SK-N-SH (cell line): ENCODE data around the gene RBP5. TPM values are rescaled to one million over a fixed set of nuclear protein-coding genes. Genes with fewer than 3 reads are reported as not detected.

ENCODE experiments used
- CTCF ChIA-PET: fragments of 300-600, 350-600 bp; formaldehyde crosslinking; extraction: SDS; loops from one replicate; lab custom pipeline; 2021; lab: Yijun Ruan, JAX
- POLR2A ChIA-PET: fragments of 350-600 bp; sonication (Branson Sonifier 250); formaldehyde crosslinking; extraction: SDS; loops from one replicate; lab custom pipeline; 2020; ENCODE audit warnings: antibody characterized with exemption, inconsistent platforms; lab: Yijun Ruan, JAX
- DNase-seq: peaks from one replicate; pipeline ENCODE4 v3.0.0; 2012
- H2AFZ ChIP-seq: fragments of 200-600 bp; sonication (generic); 2 replicates; pipeline ENCODE4 v1.8.1; 2016; ENCODE audit warnings: antibody characterized with exemption, mild to moderate bottlenecking, low read depth
- H3F3A ChIP-seq: fragments of 200-600 bp; sonication (generic); replicated peaks from 2 replicates; pipeline ENCODE3; 2016; ENCODE audit warnings: antibody characterized with exemption, mild to moderate bottlenecking; ENCODE audit not compliant: insufficient read depth
- H3K27ac ChIP-seq, 2 experiments: fragments of 200-500 bp in 1 of 2; fragments of 200-600 bp in 1 of 2; sonication (Bioruptor generic) in 1 of 2; sonication (generic), shearing (Covaris generic) in 1 of 2; 2 replicates each; pipeline versions ENCODE4 v1.5.1 to v1.6.1; 2014 to 2016; ENCODE audit warnings: low read depth in 2 of 2, inconsistent platforms in 1 of 2, low read length in 1 of 2, mild to moderate bottlenecking in 1 of 2, mixed read lengths in 1 of 2
- H3K27me3 ChIP-seq: fragments of 200-600 bp; sonication (generic), shearing (Covaris generic); 2 replicates; pipeline ENCODE4 v1.6.1; 2016; ENCODE audit warnings: mixed run types; ENCODE audit not compliant: insufficient read depth
- H3K36me3 ChIP-seq, 2 experiments: fragments of 200-500 bp in 1 of 2; fragments of 200-600 bp in 1 of 2; sonication (Bioruptor generic) in 1 of 2; sonication (generic) in 1 of 2; replicated peaks in 1 of 2; 2 replicates each; pipeline versions ENCODE3 to v1.5.1; 2014 to 2016; ENCODE audit warnings: low read length in 1 of 2, mild to moderate bottlenecking in 1 of 2; ENCODE audit not compliant: insufficient read depth in 2 of 2, control insufficient read depth in 1 of 2
- H3K4me1 ChIP-seq, 2 experiments: fragments of 200-500 bp in 1 of 2; fragments of 200-600 bp in 1 of 2; sonication (Bioruptor generic) in 1 of 2; sonication (generic), shearing (Covaris generic) in 1 of 2; 2 replicates each; pipeline versions ENCODE4 v1.5.1 to v1.6.1; 2014 to 2016; ENCODE audit warnings: low read depth in 1 of 2, low read length in 1 of 2, mixed run types in 1 of 2; ENCODE audit not compliant: insufficient read depth in 2 of 2, control insufficient read depth in 1 of 2
- H3K4me2 ChIP-seq: fragments of 200-600 bp; sonication (generic), shearing (Covaris generic); 2 replicates; pipeline ENCODE4 v1.6.1; 2017; ENCODE audit warnings: mixed run types
- H3K4me3 ChIP-seq, 2 experiments: fragments of 200-500 bp in 1 of 2; fragments of 200-600 bp in 1 of 2; sonication (Bioruptor generic) in 1 of 2; sonication (generic), shearing (Covaris generic) in 1 of 2; 2 replicates each; pipeline versions ENCODE4 v1.5.1 to v1.8.1; 2014 to 2016; ENCODE audit warnings: low read depth in 2 of 2, inconsistent platforms in 1 of 2, low read length in 1 of 2, mild to moderate bottlenecking in 1 of 2, mixed read lengths in 1 of 2, moderate library complexity in 1 of 2
- H3K79me2 ChIP-seq: fragments of 200-600 bp; sonication (generic); 2 replicates; pipeline ENCODE4 v1.8.1; 2017; ENCODE audit warnings: mild to moderate bottlenecking; ENCODE audit not compliant: insufficient read depth
- H3K9ac ChIP-seq: fragments of 200-600 bp; sonication (generic); 2 replicates; pipeline ENCODE4 v1.6.1; 2017; ENCODE audit warnings: mixed run types
- H3K9me2 ChIP-seq: fragments of 200-600 bp; sonication (generic); 2 replicates; pipeline ENCODE4 v1.6.1; 2017; ENCODE audit warnings: mixed run types
- H3K9me3 ChIP-seq: fragments of 200-600 bp; sonication (generic); 2 replicates; pipeline ENCODE4 v1.6.1; 2017; ENCODE audit warnings: mixed run types, mild to moderate bottlenecking, moderate library complexity
- H4K20me1 ChIP-seq: fragments of 200-600 bp; sonication (generic); 2 replicates; pipeline ENCODE4 v1.6.1; 2017; ENCODE audit warnings: mild to moderate bottlenecking, mixed run types; ENCODE audit not compliant: insufficient read depth
- CHD2 ChIP-seq: fragments of 150-350 bp; IDR thresholded peaks from 2 replicates; pipeline ENCODE4 v1.6.1; 2018; ENCODE audit warnings: low read length; ENCODE audit not compliant: partially characterized antibody
- EP300 ChIP-seq, 2 experiments: IDR thresholded peaks; 2 replicates each; pipeline versions ENCODE4 v1.4.0 to v1.6.1; 2012; ENCODE audit warnings: borderline replicate concordance in 1 of 2, low read depth in 1 of 2, low read length in 1 of 2
- EZH2phosphoT487 ChIP-seq: fragments of 200-600 bp; sonication (generic); IDR thresholded peaks from 2 replicates; pipeline ENCODE4 v1.6.1; 2017; ENCODE audit warnings: low read depth, mixed run types, mild to moderate bottlenecking, antibody characterized with exemption, moderate library complexity, borderline replicate concordance
- FOXJ3 ChIP-seq: sonication (generic); formaldehyde crosslinking; IDR thresholded peaks from 2 replicates; pipeline ENCODE4 v1.5.1; 2020; ENCODE audit warnings: mild to moderate bottlenecking, missing genetic modification reagents
- GABPA ChIP-seq: IDR thresholded peaks from 2 replicates; pipeline ENCODE4 v1.4.0; 2012; ENCODE audit warnings: low read depth, mild to moderate bottlenecking
- MEF2A ChIP-seq: IDR thresholded peaks from 2 replicates; pipeline ENCODE4 v1.4.0; 2012; ENCODE audit warnings: low read depth, borderline replicate concordance
- POLR2AphosphoS5 ChIP-seq: IDR thresholded peaks from 2 replicates; pipeline ENCODE4 v1.6.1; 2012; ENCODE audit warnings: low read depth, low read length
- RCOR1 ChIP-seq: fragments of 150-350 bp; IDR thresholded peaks from 2 replicates; pipeline ENCODE4 v1.6.1; 2017; ENCODE audit warnings: antibody characterized with exemption, low read length
- SMC3 ChIP-seq: IDR thresholded peaks from 2 replicates; pipeline ENCODE4 v1.6.1; 2012; ENCODE audit warnings: low read depth, low read length, improper control_type of control experiment
- WGBS: methylation state at CpG from one replicate; pipeline ENCODE4 v1.1.6; 2017; ENCODE audit warnings: low lambda C conversion rate; 5-methylcytosine and 5-hydroxymethylcytosine counted together
- polyA plus RNA-seq, 3 experiments: library from polyadenylated mRNA; depleted of rRNA; stranded (reverse); fragments of >200 nt; gene quantifications; 2 replicates each; pipeline ENCODE4 v1.2.3, GENCODE V29; 2012
- TF ChIP-seq, protein P1 (sequence below): fragments of 150-350 bp; IDR thresholded peaks from 2 replicates; pipeline ENCODE4 v1.6.1; 2016; ENCODE audit warnings: mild to moderate bottlenecking, low read depth, low read length
- TF ChIP-seq, protein P2 (sequence below): fragments of 200-600 bp; sonication (generic); IDR thresholded peaks from 2 replicates; pipeline ENCODE4 v1.6.1; 2017; ENCODE audit warnings: antibody characterized with exemption, mild to moderate bottlenecking, moderate library complexity
- TF ChIP-seq, protein P3 (sequence below): fragments of 150-350 bp; IDR thresholded peaks from 2 replicates; pipeline ENCODE4 v1.6.1; 2017; ENCODE audit warnings: antibody characterized with exemption, low read length, low read depth, borderline replicate concordance

Gene RBP5
- polyA plus RNA-seq, 1 of the 3 experiments (the other 2 are of a cell fraction), result 0.12 TPM

DNA sequence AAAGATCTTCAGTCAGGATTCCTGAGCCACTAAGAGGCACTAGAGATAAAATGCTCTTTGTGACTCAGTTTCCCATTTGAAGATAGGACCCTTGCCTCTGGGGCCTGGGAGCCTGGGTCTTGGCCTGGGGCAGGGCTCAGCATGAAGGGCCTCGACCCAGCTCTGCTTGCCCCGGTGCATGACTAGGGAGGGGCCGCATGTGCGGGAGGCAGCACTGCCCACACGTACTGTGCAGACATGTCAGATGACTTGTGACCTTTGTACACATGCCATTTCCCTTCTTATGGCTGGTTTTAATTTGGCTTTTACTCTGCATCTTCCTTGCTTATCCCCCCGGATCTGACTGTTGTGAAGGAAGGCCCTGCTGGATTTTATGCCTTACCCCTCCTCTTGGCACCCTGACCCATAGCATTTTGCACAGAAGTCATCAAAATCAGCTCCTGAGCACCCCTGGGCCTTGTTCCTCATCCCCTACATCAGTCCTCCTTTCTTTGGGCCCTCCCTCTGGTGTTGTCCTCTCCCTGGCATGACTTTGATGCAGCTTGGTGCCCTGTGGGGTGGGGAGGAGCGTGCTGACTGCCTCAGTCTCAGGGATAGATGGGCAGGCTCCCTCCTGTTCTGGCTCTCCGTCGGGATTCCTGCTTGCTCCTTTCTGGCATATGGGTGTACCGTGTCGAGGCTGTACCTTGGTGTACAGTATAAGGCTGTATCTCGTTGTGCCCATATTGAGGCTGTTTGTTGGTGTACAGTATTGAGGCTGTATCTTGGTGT is 5.9 kb upstream of the RBP5 start:
- Histone ChIP-seq H4K20me1 (no peaks in the 10 kb centered on the region), H3K9me3 (no peaks in the 10 kb centered on the region), H3K4me3 (no peak overlapping the region), H3K9ac (no peak overlapping the region), H3K27me3 (no peaks in the 10 kb centered on the region), H3K4me1 (peaks cover 0 to 7% of the 10 kb centered on the region in 2 experiments; a peak in 1 of 4 replicates), H3F3A (no peaks in the 10 kb centered on the region), H2AFZ (no peak overlapping the region), H3K9me2 (no peaks in the 10 kb centered on the region), H3K27ac (no peak overlapping the region), H3K36me3 (peaks cover 0 to 15% of the 10 kb centered on the region in 2 experiments), H3K79me2 (no peaks in the 10 kb centered on the region), H3K4me2 (no peak overlapping the region)
- TF ChIP-seq RCOR1 (no peak), MEF2A (no peak), EP300 (IDR thresholded peaks at IDR 0.05; ENCODE audit: borderline replicate concordance in 1 of 2, low read depth in 1 of 2, low read length in 1 of 2) (no peak), GABPA (no peak), FOXJ3 (no peak), POLR2AphosphoS5 (no peak), CHD2 (no peak), EZH2phosphoT487 (no peak), SMC3 (no peak)
- TF ChIP-seq, protein P1, sequence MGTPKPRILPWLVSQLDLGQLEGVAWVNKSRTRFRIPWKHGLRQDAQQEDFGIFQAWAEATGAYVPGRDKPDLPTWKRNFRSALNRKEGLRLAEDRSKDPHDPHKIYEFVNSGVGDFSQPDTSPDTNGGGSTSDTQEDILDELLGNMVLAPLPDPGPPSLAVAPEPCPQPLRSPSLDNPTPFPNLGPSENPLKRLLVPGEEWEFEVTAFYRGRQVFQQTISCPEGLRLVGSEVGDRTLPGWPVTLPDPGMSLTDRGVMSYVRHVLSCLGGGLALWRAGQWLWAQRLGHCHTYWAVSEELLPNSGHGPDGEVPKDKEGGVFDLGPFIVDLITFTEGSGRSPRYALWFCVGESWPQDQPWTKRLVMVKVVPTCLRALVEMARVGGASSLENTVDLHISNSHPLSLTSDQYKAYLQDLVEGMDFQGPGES, result no peak
- TF ChIP-seq, protein P2, sequence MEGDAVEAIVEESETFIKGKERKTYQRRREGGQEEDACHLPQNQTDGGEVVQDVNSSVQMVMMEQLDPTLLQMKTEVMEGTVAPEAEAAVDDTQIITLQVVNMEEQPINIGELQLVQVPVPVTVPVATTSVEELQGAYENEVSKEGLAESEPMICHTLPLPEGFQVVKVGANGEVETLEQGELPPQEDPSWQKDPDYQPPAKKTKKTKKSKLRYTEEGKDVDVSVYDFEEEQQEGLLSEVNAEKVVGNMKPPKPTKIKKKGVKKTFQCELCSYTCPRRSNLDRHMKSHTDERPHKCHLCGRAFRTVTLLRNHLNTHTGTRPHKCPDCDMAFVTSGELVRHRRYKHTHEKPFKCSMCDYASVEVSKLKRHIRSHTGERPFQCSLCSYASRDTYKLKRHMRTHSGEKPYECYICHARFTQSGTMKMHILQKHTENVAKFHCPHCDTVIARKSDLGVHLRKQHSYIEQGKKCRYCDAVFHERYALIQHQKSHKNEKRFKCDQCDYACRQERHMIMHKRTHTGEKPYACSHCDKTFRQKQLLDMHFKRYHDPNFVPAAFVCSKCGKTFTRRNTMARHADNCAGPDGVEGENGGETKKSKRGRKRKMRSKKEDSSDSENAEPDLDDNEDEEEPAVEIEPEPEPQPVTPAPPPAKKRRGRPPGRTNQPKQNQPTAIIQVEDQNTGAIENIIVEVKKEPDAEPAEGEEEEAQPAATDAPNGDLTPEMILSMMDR, result no peak
- TF ChIP-seq, protein P3, sequence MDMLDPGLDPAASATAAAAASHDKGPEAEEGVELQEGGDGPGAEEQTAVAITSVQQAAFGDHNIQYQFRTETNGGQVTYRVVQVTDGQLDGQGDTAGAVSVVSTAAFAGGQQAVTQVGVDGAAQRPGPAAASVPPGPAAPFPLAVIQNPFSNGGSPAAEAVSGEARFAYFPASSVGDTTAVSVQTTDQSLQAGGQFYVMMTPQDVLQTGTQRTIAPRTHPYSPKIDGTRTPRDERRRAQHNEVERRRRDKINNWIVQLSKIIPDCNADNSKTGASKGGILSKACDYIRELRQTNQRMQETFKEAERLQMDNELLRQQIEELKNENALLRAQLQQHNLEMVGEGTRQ, result no peak
- POLR2A ChIA-PET, result no interaction called here
- no peak for DNase-seq
- 69% methylated on average over 8 of the region's 12 CpGs for WGBS
- CTCF ChIA-PET, result interaction anchor here (0.7 to 1.2 kb wide), 2 partner anchors 11 to 124 kb away, joined by 3 read pairs; no protein-coding TSS in a partner anchor
